Fibroblast of lung (primary cell): ENCODE data around the gene PFKP. TPM values are rescaled to one million over a fixed set of nuclear protein-coding genes. Genes with fewer than 3 reads are reported as not detected.
A peak's percentile ranks its signal among the peaks of the same experiment; 100 is the strongest.

ENCODE experiments used
- DNase-seq, 2 donors: peaks; one replicate each; pipeline versions ENCODE4 v3.0.0 to v3.0.0-alpha.2; 2010; ENCODE audit warnings: low read depth in 2 of 2
- H2AFZ ChIP-seq: 2 replicates; pipeline ENCODE4 v1.5.1; 2012; ENCODE audit warnings: low read length, control low read depth, inconsistent platforms
- H3K27ac ChIP-seq: 2 replicates; pipeline ENCODE4 v1.5.1; 2011; ENCODE audit warnings: low read length, control low read depth; ENCODE audit not compliant: insufficient read depth
- H3K27me3 ChIP-seq: 2 replicates; pipeline ENCODE4 v1.5.1; 2011; ENCODE audit warnings: mild to moderate bottlenecking, low read length; ENCODE audit not compliant: control insufficient read depth, insufficient read depth
- H3K36me3 ChIP-seq: 2 replicates; pipeline ENCODE4 v1.5.1; 2011; ENCODE audit warnings: low read length; ENCODE audit not compliant: control insufficient read depth, insufficient read depth
- H3K4me1 ChIP-seq: 2 replicates; pipeline ENCODE4 v1.5.1; 2011; ENCODE audit warnings: low read length; ENCODE audit not compliant: control insufficient read depth, insufficient read depth; ENCODE audit errors: extremely low read depth
- H3K4me2 ChIP-seq: 2 replicates; pipeline ENCODE4 v1.5.1; 2011; ENCODE audit warnings: low read length, control low read depth; ENCODE audit not compliant: insufficient read depth; ENCODE audit errors: extremely low read depth
- H3K4me3 ChIP-seq, 4 experiments: fragments of 200-600 bp in 1 of 4; sonication (generic) in 1 of 4; replicated peaks in 1 of 4; 2 replicates each; pipeline ENCODE4 v1.5.1; 2011 to 2016; ENCODE audit warnings: low read length in 4 of 4, low read depth in 3 of 4, mild to moderate bottlenecking in 3 of 4, control low read depth in 2 of 4, inconsistent platforms in 1 of 4, mixed read lengths in 1 of 4; ENCODE audit not compliant: insufficient read depth in 1 of 4; ENCODE audit errors: control extremely low read depth in 1 of 4
- H3K79me2 ChIP-seq: 2 replicates; pipeline ENCODE4 v1.5.1; 2012; ENCODE audit warnings: mild to moderate bottlenecking, low read length, inconsistent platforms; ENCODE audit not compliant: control insufficient read depth, insufficient read depth
- H3K9ac ChIP-seq: 2 replicates; pipeline ENCODE4 v1.5.1; 2011; ENCODE audit warnings: mild to moderate bottlenecking, low read length, control low read depth; ENCODE audit not compliant: insufficient read depth
- H3K9me3 ChIP-seq: 2 replicates; pipeline ENCODE4 v1.5.1; 2012; ENCODE audit warnings: low read depth, low read length; ENCODE audit not compliant: control insufficient read depth, insufficient read depth
- H4K20me1 ChIP-seq: 2 replicates; pipeline ENCODE4 v1.5.1; 2011; ENCODE audit warnings: low read length; ENCODE audit not compliant: control insufficient read depth, insufficient read depth; ENCODE audit errors: extremely low read depth
- CTCF ChIP-seq, 2 donors: IDR thresholded peaks in 1 of 2; conservative IDR thresholded peaks in 1 of 2; 1 replicate in 1 of 2; 2 replicates in 1 of 2; pipeline ENCODE4 v1.5.1; 2011 to 2012; ENCODE audit warnings: low read length in 2 of 2, control low read depth in 1 of 2, inconsistent platforms in 1 of 2, low read depth in 1 of 2, mild to moderate bottlenecking in 1 of 2
- EZH2 ChIP-seq: IDR thresholded peaks from 2 replicates; pipeline ENCODE4 v1.5.1; 2012; ENCODE audit warnings: low read length, control low read depth, mild to moderate bottlenecking; ENCODE audit errors: missing control alignments
- polyA plus RNA-seq, 2 donors: library from polyadenylated mRNA; depleted of rRNA in 1 of 2; stranded (reverse) in 1 of 2; unstranded in 1 of 2; fragments of >200 nt; gene quantifications; 2 replicates each; pipeline ENCODE4 v1.2.1, GENCODE V29; 2011 to 2012; ENCODE audit warnings: missing spikeins in 1 of 2
- total RNA-seq: library from RNA; depleted of rRNA; stranded (reverse); fragments of >200 nt; gene quantifications from 2 replicates; pipeline ENCODE4 v1.2.1, GENCODE V29; 2014

PFKP gene
- total and polyA plus RNA-seq, 2 donors (not counting 1 experiment from before 2014, with no cell fraction given): 74.3 to 90.3 TPM

- H3K4me1 ChIP-seq: no peaks in the 10 kb centered on the region
- no peak overlapping the region for H3K4me2 ChIP-seq
- no peak overlapping the region for H3K4me3 ChIP-seq
- no peak for TF ChIP-seq CTCF (conservative IDR thresholded peaks at IDR 0.05 in 1 of 2, IDR thresholded peaks at IDR 0.05 in 1 of 2; ENCODE audit: low read depth in 1 of 2, low read length in 2 of 2)
- TF ChIP-seq EZH2: no peak
- H3K27ac ChIP-seq: no peak overlapping the region
- H3K79me2 ChIP-seq: peaks cover 45% of the 10 kb centered on the region
- H4K20me1 ChIP-seq: no peaks in the 10 kb centered on the region
- H3K9me3 ChIP-seq: no peaks in the 10 kb centered on the region
- H2AFZ ChIP-seq: no peak overlapping the region
- no peaks in the 10 kb centered on the region for H3K27me3 ChIP-seq
- DNase-seq: no peak
- no peak overlapping the region for H3K9ac ChIP-seq
- peaks cover 16% of the 10 kb centered on the region for H3K36me3 ChIP-seq
These were observed 14.9 kb downstream of the PFKP start for GRCh38 chr10:3082290-3082689.

GRCh38 chr10:3085785-3086567 is 18.6 kb downstream of the PFKP start:
- TF ChIP-seq CTCF (conservative IDR thresholded peaks at IDR 0.05 in 1 of 2, IDR thresholded peaks at IDR 0.05 in 1 of 2; ENCODE audit: low read depth in 1 of 2, low read length in 2 of 2): no peak
- TF ChIP-seq EZH2: no peak
- H3K9me3 ChIP-seq: no peaks in the 10 kb centered on the region
- H3K4me3 ChIP-seq: no peak overlapping the region
- no peak overlapping the region for H3K4me2 ChIP-seq
- H3K36me3 ChIP-seq: peaks cover 13% of the 10 kb centered on the region
- H3K79me2 ChIP-seq: peaks cover 52% of the 10 kb centered on the region
- peaks cover 6% of the 10 kb centered on the region for H3K4me1 ChIP-seq
- H3K9ac ChIP-seq: no peak overlapping the region
- H2AFZ ChIP-seq: no peak overlapping the region
- H4K20me1 ChIP-seq: no peaks in the 10 kb centered on the region
- no peak for DNase-seq
- no peaks in the 10 kb centered on the region for H3K27me3 ChIP-seq
- H3K27ac ChIP-seq: no peak overlapping the region

- DNase-seq: peak in 1 of 2 donors; percentile 23
- Histone ChIP-seq H3K36me3 (peaks cover 10% of the 10 kb centered on the region), H3K9ac (no peak overlapping the region), H3K27me3 (no peaks in the 10 kb centered on the region), H3K4me2 (peak overlapping the region; percentile 38), H3K4me3 (no peak overlapping the region), H4K20me1 (no peaks in the 10 kb centered on the region), H3K9me3 (no peaks in the 10 kb centered on the region), H2AFZ (no peak overlapping the region), H3K27ac (peak overlapping the region; percentile 71), H3K79me2 (peaks cover 67% of the 10 kb centered on the region), H3K4me1 (peaks cover 22% of the 10 kb centered on the region)
- TF ChIP-seq CTCF (conservative IDR thresholded peaks at IDR 0.05 in 1 of 2, IDR thresholded peaks at IDR 0.05 in 1 of 2; ENCODE audit: low read depth in 1 of 2, low read length in 2 of 2): no peak
- no peak for TF ChIP-seq EZH2
These were observed 23.0 kb downstream of the PFKP start for GRCh38 chr10:3090388-3090787.
